ENCODE results near the gene FBXO9.

Gene FBXO9

DNA sequence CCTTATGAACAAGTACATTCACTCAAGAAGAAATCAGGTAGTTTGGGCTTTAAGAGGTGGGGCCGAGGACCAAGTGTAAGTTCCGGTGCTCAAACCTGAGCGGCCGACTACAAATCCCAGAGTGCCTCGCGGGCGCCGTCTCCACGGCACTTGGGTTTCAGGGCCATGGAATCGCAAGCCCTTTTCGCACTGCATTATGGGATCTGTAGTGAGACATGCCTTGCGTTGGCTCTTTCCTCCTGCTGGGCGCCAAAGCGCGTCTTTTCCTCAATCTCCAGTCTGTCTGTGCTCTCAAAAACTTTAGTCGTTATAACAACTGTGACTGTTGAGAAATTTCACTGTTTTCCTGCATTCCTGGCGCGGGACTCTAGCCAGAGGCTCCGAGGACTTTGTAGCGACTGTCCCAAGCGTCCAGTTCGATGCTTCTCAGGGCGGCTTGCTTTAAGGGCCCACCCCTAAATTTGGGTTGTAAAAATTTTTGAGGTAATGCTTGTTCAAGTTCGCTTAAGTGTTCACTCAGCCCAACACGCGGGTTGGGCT, 408 bp upstream of the FBXO9 start:
- peak overlapping the region; percentile 59 for H3K27ac ChIP-seq (ENCODE audit: low read depth, low read length)
- peak overlapping the region; percentile 95 for H3K4me3 ChIP-seq (ENCODE audit: low read length)
- peaks cover 10% of the 10 kb centered on the region for H3K36me3 ChIP-seq (ENCODE audit: control insufficient read depth, low read length)
- no peaks in the 10 kb centered on the region for H3F3A ChIP-seq (ENCODE audit: control insufficient read depth, insufficient read depth)
- H3K4me1 ChIP-seq (ENCODE audit: control insufficient read depth, low read length): peaks cover 47% of the 10 kb centered on the region
- TF ChIP-seq, protein P1, sequence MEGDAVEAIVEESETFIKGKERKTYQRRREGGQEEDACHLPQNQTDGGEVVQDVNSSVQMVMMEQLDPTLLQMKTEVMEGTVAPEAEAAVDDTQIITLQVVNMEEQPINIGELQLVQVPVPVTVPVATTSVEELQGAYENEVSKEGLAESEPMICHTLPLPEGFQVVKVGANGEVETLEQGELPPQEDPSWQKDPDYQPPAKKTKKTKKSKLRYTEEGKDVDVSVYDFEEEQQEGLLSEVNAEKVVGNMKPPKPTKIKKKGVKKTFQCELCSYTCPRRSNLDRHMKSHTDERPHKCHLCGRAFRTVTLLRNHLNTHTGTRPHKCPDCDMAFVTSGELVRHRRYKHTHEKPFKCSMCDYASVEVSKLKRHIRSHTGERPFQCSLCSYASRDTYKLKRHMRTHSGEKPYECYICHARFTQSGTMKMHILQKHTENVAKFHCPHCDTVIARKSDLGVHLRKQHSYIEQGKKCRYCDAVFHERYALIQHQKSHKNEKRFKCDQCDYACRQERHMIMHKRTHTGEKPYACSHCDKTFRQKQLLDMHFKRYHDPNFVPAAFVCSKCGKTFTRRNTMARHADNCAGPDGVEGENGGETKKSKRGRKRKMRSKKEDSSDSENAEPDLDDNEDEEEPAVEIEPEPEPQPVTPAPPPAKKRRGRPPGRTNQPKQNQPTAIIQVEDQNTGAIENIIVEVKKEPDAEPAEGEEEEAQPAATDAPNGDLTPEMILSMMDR (IDR thresholded peaks at IDR 0.05; ENCODE audit: low read depth, low read length, poor library complexity, severe bottlenecking): no peak
- TF ChIP-seq EZH2phosphoT487 (IDR thresholded peaks at IDR 0.05; ENCODE audit: borderline replicate concordance, low read length): no peak
- no peaks in the 10 kb centered on the region for H3K27me3 ChIP-seq (ENCODE audit: control insufficient read depth, low read length)
- peaks cover 38% of the 10 kb centered on the region for H3K79me2 ChIP-seq (ENCODE audit: control insufficient read depth, low read length)
- no peaks in the 10 kb centered on the region for H3K9me2 ChIP-seq (replicated peaks; ENCODE audit: control insufficient read depth, low read length)
- H3K9me3 ChIP-seq (ENCODE audit: control insufficient read depth, insufficient read depth, low read length): no peaks in the 10 kb centered on the region
- peak overlapping the region; percentile 94 for H3K4me2 ChIP-seq (ENCODE audit: low read length)
- no peaks in the 10 kb centered on the region; the same call in 1 of the 2 replicates for H4K20me1 ChIP-seq (ENCODE audit: control insufficient read depth, insufficient read depth, low read depth, low read length)

DNA sequence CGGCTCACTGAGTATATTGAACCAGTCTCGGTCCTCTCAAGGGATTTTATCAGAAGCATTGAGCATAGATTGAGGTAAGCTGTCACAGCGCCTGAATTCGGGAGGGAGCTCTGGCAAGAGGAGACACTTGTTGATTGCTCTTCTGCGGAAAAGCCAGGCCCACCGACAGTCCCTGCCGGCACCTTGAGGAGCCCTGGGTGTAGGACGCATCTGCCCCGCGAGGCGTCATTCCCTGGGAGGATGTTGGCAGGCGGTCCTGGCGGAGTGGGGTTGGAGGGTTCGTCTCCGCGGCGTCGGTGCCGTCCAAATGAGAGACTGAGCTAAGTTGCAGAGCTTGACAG, 843 bp downstream of the FBXO9 start:
- H3K27ac ChIP-seq (ENCODE audit: low read depth, low read length): no peak overlapping the region
- no peaks in the 10 kb centered on the region for H3K27me3 ChIP-seq (ENCODE audit: control insufficient read depth, low read length)
- no peak for TF ChIP-seq EZH2phosphoT487 (IDR thresholded peaks at IDR 0.05; ENCODE audit: borderline replicate concordance, low read length)
- H3K9me2 ChIP-seq (replicated peaks; ENCODE audit: control insufficient read depth, low read length): no peaks in the 10 kb centered on the region
- peaks cover 37% of the 10 kb centered on the region for H3K4me1 ChIP-seq (ENCODE audit: control insufficient read depth, low read length)
- no peaks in the 10 kb centered on the region; the same call in 1 of the 2 replicates for H4K20me1 ChIP-seq (ENCODE audit: control insufficient read depth, insufficient read depth, low read depth, low read length)
- peak overlapping the region; percentile 94 for H3K4me2 ChIP-seq (ENCODE audit: low read length)
- H3K4me3 ChIP-seq (ENCODE audit: low read length): peak overlapping the region; percentile 95
- peaks cover 14% of the 10 kb centered on the region for H3K36me3 ChIP-seq (ENCODE audit: control insufficient read depth, low read length)
- H3F3A ChIP-seq (ENCODE audit: control insufficient read depth, insufficient read depth): no peaks in the 10 kb centered on the region
- H3K9me3 ChIP-seq (ENCODE audit: control insufficient read depth, insufficient read depth, low read length): no peaks in the 10 kb centered on the region
- peaks cover 42% of the 10 kb centered on the region for H3K79me2 ChIP-seq (ENCODE audit: control insufficient read depth, low read length)

DNA sequence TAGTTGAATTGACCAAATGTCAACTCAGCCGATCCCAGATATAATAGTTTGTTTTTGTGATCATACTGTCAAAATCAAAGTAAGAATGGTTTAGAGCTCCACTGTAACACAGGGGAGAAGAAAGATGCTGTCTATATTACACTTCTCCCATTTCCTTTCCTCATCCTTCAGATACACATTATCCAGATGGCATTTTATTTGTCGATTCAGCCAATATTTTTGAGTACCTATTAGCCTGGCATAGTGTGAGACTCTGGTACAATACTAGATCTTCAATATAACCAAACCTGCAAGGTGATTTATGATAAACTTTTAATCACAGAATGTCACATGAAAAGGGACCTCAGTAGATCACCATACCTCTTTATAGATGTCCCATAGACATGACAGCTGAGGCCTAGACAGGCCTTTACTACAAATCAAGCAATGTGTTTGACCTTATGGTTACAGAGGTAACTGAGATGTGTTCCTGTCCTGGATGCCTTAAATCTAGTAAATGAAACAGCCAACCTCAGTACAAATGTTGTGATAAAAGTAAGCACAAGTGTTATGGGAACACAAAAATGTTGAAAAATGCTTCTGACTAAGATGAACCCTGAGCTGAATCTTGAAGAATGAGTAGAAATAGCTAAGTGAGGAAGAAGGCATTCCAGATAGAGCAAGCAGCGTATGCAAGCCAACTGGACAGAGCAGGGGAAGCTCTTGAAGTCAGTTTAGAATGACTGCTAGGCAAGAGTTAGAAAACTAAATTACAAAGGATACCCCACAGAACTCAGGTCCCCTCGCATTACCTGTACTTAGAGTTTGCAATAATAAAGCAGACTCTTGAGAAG, 1.9 kb downstream of the FBXO9 start:
- TF ChIP-seq EZH2phosphoT487 (IDR thresholded peaks at IDR 0.05; ENCODE audit: borderline replicate concordance, low read length): no peak
- Histone ChIP-seq H3K4me2 (ENCODE audit: low read length) (peak overlapping the region; percentile 94), H3F3A (ENCODE audit: control insufficient read depth, insufficient read depth) (no peaks in the 10 kb centered on the region), H3K36me3 (ENCODE audit: control insufficient read depth, low read length) (peaks cover 23% of the 10 kb centered on the region), H3K9me3 (ENCODE audit: control insufficient read depth, insufficient read depth, low read length) (no peaks in the 10 kb centered on the region), H3K4me3 (ENCODE audit: low read length) (peak overlapping the region; percentile 95), H3K27me3 (ENCODE audit: control insufficient read depth, low read length) (no peaks in the 10 kb centered on the region), H3K4me1 (ENCODE audit: control insufficient read depth, low read length) (peaks cover 33% of the 10 kb centered on the region), H3K79me2 (ENCODE audit: control insufficient read depth, low read length) (peaks cover 42% of the 10 kb centered on the region), H3K9me2 (replicated peaks; ENCODE audit: control insufficient read depth, low read length) (no peaks in the 10 kb centered on the region), H4K20me1 (ENCODE audit: control insufficient read depth, insufficient read depth, low read depth, low read length) (no peaks in the 10 kb centered on the region; the same call in 1 of the 2 replicates), H3K27ac (ENCODE audit: low read depth, low read length) (no peak overlapping the region)

DNA sequence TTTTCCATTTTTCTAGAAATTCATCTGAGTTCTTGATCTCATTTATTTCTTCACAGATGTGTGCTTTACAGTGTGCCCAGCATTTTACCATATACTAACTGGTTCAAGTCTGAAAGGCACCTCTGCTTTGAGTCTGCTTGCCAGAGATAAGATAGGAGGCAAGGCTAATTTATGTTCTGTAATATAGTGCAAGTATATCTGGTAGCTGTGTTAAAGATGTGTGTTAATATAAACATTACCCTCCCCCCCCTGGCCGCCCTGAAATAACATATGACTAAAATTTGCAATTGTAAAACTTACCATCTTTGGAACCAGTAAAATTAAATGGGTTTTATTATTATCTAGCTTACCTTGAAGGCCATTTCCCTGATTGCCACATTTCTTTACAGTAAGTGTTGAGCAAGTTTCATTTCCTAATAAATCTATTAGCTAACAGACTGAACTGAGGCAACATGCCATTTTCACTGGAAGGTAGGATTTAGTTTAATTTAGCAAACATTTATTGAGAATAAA, 2.7 kb downstream of the FBXO9 start:
- Histone ChIP-seq H3K27me3 (ENCODE audit: control insufficient read depth, low read length) (no peaks in the 10 kb centered on the region), H3F3A (ENCODE audit: control insufficient read depth, insufficient read depth) (no peaks in the 10 kb centered on the region), H3K4me2 (ENCODE audit: low read length) (no peak overlapping the region), H4K20me1 (ENCODE audit: control insufficient read depth, insufficient read depth, low read depth, low read length) (no peaks in the 10 kb centered on the region; the same call in 1 of the 2 replicates), H3K4me3 (ENCODE audit: low read length) (no peak overlapping the region), H3K27ac (ENCODE audit: low read depth, low read length) (no peak overlapping the region), H3K4me1 (ENCODE audit: control insufficient read depth, low read length) (peaks cover 25% of the 10 kb centered on the region), H3K79me2 (ENCODE audit: control insufficient read depth, low read length) (peaks cover 42% of the 10 kb centered on the region), H3K9me2 (replicated peaks; ENCODE audit: control insufficient read depth, low read length) (no peaks in the 10 kb centered on the region), H3K9me3 (ENCODE audit: control insufficient read depth, insufficient read depth, low read length) (no peaks in the 10 kb centered on the region), H3K36me3 (ENCODE audit: control insufficient read depth, low read length) (peaks cover 26% of the 10 kb centered on the region)
- TF ChIP-seq, protein P1 (IDR thresholded peaks at IDR 0.05; ENCODE audit: low read depth, low read length, poor library complexity, severe bottlenecking): no peak
